GM12874 (cell line): ENCODE measurements around the gene CNTNAP2.

Experiments used
- TF ChIP-seq, protein P1 (sequence below): IDR thresholded peaks from 2 replicates; pipeline ENCODE4 v1.5.1; 2011; ENCODE audit warnings: low read depth, mild to moderate bottlenecking, control low read depth, low read length, moderate library complexity; ENCODE audit not compliant: insufficient read depth

CNTNAP2 gene

DNA sequence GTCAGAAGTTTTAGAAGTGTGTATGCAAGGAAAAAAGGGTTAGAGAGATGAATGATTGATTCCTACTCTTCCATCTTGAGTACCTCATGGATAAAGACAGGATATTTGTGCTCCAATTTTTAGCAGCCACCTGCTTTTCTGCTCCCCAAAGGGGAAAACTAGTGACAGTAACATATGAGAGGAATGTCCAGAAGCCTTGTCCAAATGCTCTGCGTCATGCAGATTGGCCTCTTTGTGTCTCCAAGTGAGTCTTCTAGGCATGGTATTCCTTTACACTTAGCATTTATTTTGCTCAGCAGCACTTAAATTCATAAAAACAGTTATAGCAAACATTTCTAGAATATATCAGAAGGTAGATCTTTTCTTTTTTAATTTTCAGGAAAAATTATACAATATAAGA lies 306.8 kb downstream of the CNTNAP2 start:
- TF ChIP-seq, protein P1, sequence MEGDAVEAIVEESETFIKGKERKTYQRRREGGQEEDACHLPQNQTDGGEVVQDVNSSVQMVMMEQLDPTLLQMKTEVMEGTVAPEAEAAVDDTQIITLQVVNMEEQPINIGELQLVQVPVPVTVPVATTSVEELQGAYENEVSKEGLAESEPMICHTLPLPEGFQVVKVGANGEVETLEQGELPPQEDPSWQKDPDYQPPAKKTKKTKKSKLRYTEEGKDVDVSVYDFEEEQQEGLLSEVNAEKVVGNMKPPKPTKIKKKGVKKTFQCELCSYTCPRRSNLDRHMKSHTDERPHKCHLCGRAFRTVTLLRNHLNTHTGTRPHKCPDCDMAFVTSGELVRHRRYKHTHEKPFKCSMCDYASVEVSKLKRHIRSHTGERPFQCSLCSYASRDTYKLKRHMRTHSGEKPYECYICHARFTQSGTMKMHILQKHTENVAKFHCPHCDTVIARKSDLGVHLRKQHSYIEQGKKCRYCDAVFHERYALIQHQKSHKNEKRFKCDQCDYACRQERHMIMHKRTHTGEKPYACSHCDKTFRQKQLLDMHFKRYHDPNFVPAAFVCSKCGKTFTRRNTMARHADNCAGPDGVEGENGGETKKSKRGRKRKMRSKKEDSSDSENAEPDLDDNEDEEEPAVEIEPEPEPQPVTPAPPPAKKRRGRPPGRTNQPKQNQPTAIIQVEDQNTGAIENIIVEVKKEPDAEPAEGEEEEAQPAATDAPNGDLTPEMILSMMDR: no peak

DNA sequence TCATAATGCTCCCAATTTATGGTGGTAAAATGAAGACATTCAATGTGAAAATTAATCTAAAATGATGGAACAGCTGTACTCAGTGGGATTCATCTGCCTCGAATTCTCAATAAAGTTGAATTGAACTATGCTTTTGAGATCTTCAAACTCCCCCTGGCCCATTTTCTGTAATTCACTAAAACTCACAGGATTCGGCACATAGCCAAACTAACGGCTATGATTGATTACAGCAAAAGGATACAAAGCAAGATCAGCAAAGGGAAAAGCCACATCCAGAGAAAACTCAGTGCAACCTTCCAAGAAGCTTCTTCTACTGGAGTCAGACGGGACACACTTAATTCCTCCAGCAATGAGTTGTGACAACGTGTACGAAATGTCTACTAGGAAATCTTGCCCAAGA lies 307.5 kb downstream of the CNTNAP2 start:
- TF ChIP-seq, protein P1: no peak

DNA sequence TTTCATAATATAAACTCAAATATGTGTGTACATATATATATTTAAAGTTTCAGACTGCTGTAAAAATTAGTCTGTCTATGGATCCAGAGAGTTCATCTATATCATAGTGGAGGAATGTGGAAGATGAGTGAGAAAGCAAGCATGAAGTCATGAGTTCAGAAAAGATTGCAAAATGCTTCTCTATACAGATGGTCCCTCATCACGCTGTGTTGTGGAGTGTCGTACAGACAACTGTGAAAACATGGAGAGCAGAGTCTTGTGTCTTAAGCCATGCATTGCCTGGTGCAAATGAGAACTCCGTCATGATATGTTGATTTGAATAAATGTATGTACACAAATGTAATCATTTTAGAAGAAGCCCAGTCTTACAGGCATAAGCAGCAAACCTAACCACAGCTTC lies 316.9 kb downstream of the CNTNAP2 start:
- TF ChIP-seq, protein P1: no peak

DNA sequence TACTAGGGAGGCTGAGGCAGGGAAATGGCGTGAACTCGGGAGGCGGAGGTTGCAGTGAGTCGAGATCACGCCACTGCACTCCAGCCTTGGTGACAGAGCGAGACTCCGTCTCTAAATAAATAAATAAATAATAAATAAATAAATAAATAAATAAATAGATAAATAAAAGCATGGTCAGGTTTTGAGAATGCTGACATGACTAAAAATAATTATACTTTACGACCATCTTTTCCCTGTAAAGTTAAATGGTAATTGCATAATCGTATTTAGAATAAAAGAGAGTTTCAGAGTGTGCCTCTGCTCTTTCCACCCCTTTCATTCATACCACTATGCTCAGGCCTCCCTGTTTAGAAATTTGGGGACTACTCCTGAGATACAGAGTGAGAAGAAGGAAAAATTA lies 326.5 kb downstream of the CNTNAP2 start:
- TF ChIP-seq, protein P1: no peak

DNA sequence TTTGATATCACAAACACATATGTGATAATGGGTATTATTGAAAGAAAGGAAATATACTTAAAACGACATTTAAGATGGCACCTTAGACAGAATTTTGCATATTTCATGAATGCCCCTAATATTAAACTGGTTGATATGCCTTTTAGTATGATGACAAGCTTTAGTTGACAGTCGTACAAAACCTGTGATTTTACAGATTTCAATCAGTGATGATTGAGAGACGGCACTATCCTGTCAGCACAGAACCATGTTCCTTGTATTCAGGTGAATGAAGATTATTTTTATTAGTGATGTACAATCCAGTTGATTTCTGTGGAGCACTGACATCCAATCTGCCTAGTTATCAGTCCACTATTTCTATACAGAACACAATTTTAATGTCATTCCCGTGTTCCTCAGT lies 333.0 kb downstream of the CNTNAP2 start:
- TF ChIP-seq, protein P1: no peak

DNA sequence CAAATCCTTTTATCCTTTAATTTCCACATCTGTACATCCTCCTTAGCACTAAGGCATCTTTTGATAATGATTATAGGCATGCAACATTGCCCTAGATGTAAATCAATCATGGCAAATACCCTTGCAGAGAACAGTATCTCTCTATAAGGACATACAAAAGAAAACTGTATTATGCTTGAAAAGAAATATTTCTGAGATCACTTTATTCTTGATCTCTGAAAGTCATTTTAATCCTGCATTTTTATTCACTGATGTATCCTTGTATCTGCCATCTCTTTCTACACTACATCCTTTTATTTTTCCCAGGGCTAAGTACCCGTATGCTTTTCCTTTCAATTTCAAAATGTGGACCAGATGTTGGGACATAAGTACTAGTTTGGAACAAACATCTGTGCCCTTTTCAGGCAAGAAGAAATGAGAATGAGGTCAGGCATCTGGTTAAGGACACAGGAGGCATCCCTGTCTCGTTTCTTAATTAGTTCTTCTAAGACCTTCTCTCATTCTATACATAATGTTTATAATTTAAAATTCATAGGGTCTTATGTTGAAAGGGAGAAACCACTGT lies 338.6 kb downstream of the CNTNAP2 start:
- TF ChIP-seq, protein P1: no peak

DNA sequence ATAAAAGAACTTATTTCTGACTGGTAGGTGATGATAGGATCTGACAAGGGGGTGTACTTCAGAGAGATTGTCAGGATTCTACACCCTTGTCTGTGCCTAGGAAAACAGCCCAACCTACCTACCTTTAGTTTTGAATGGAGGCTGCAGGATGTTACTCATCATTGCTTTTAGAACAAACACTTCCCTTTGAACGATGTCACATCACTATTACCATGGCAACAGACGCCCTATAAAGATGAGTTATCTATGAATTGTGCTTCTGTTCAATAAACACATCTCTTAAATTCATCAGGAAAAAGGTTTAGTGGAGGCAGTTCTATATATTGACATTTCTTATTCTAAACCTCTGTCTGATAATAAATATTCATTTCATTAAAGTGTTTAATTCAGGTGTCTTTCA lies 362.4 kb downstream of the CNTNAP2 start:
- TF ChIP-seq, protein P1: no peak
